Measurements from ENCODE around the gene AKAP1. TPM values are rescaled to one million over a fixed set of nuclear protein-coding genes. Genes with fewer than 3 reads are reported as not detected.
"Not testable (repeated sequence)": the region's sequence is repeated elsewhere in the genome, so short reads cannot be mapped to it uniquely, and the experiment has no call there.

The AKAP1 gene
- total RNA-seq, 1 donor from 2014 or later = 49.1 TPM

DNA sequence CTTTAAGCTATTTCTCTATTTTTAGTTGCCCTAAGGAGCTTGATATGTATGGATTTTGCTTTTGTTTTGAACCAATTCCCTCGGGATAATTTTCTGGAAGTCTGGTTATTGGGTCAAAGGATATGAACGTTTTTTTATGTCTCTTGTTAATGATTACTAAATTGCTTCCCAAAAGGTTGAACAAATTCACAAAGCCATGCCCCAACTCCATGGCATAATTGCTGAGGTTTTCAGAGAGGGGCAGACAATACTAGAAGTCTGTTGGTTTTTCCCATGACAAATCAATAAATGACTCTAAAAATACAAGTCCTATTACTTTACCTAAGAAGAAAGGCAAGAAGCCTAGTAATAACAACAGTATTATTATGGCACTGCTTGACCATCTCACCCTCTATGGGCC lies 11.4 kb upstream of the AKAP1 start:
- DNase-seq (ENCODE audit: low spot score) = no peak

DNA sequence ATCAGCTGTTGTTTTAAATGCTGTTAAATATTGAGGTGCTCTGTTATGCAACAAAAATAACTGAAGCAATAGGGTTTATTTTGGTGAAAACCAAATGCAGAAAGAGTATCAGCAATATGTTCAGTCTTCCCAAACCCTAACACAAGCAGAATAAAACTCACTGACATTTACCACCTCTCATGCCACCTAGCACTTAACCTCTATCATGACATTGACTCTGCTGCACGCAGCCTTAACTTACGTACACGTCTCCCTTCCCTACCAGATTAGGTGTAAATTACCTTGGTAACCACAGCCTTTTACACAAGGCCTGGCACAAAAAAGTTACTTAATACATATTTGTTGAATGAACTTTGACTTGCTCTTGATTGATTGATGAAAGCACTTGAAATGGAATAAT lies 9.9 kb upstream of the AKAP1 start:
- DNase-seq (ENCODE audit: low spot score) = no peak

DNA sequence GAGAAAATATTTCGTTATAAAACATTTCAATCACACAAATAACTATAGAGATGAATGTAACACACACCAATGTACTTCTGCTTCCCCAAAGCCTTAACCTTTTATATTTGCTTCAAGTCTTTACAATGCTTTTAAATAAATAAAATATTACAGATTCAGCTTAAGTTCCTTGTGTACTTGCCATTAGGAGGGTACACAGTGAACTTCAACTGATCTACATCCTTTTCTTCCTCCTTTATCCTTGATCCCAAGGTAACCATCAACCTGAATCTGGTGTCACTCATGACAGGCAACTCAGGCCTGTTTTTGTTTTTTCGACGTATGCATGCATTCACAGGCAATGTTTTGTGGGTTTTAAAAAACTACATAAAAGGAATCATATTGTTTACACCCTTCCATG lies 9.3 kb upstream of the AKAP1 start:
- DNase-seq (ENCODE audit: low spot score) = no peak

DNA sequence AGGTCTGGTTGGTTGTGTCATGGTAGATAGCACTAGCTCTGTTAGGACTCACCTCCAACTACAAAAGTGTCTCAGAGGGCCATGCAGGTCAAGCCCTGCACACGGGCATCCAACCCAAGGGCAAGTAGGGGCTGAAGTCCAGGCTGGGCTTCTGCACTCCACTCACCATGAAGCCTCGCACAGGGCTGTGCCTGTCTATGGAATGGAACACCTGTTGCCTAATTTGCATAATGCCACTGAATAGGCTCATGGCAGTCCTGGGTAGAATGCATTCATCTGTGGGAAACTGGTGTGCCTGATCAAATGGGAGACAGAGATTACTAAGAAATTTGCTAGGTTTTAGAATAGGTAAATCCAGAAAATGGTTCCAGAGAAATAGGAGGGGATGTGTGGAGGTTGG lies 8.0 kb upstream of the AKAP1 start:
- DNase-seq (ENCODE audit: low spot score) = no peak

DNA sequence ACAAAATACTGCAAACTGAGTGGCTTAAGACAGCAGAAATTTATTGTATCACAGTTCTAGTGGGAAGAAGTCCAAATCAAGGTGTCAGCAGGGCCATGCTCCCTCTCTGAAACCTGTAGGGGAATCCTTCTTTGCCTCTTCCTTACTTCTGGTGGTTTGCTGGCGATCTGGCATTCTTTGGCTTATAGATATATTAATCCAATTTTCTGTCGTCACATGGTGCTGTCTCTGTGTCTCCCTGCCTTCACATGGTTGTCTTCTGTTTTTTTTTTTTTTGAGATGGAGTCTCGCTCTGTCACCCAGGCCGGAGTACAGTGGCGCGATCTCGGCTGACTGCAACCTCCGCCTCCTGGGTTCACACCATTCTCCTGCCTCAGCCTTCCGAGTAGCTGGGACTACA lies 6.8 kb upstream of the AKAP1 start:
- no peak for DNase-seq (ENCODE audit: low spot score)

DNA sequence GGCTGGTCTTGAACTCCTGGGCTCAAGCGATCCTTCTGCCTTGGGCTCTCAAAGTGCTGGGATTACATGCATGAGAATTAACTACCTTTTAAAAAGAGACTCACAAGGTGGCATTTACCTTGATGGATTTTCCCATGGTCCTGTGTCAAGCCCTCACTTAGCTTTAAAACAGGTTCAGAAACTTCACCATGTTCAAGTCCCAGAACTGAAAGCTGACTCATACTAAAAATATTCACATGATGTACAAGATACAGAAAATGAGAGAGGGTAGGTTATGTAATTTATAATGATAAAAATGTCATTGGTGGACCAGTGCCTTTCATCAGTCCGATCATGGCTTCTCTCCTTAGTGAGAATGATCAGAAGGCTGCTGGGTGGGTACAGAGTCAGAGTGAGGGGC lies 4.3 kb upstream of the AKAP1 start:
- no peak for DNase-seq (ENCODE audit: low spot score)

DNA sequence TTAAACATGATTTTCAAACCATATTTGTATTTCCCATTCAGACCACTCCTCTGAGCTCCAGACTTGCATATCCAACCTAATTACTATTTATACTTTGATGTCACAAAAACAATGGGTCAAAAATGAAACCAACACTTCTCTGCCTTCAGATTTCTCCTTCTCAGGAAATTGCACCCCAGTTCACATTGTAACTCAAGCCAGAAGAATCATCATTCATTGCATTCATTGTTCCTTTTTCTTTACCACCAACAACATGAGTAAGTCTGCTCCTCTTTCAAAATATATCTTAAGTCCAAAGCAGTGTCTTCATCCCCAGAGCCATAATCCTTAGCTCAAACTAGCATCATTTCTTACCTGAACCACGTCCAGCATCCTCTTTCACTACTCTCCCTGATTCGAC lies 2.6 kb upstream of the AKAP1 start:
- no peak for DNase-seq (ENCODE audit: low spot score)

DNA sequence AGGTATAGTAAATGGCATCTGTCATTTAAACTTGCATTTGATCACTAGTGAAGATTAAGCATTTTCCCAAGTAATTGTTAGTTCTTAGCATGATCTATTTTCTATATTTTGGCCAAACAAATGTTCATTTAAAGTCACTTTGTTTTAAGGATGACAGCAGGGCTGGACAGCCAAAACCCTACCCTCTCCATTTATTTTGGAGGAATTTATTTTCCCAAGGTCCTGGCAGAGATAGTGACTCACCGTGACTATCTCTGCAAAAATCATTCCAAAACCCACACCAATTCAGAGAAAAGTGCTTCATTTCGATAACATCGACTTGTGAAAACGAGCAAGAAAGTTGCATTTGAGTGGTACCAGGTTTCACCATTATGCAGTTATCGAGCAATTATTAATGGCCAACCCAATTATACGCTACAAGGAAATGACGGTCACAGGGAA lies 665 bp upstream of the AKAP1 start:
- no peak for DNase-seq (ENCODE audit: low spot score)

DNA sequence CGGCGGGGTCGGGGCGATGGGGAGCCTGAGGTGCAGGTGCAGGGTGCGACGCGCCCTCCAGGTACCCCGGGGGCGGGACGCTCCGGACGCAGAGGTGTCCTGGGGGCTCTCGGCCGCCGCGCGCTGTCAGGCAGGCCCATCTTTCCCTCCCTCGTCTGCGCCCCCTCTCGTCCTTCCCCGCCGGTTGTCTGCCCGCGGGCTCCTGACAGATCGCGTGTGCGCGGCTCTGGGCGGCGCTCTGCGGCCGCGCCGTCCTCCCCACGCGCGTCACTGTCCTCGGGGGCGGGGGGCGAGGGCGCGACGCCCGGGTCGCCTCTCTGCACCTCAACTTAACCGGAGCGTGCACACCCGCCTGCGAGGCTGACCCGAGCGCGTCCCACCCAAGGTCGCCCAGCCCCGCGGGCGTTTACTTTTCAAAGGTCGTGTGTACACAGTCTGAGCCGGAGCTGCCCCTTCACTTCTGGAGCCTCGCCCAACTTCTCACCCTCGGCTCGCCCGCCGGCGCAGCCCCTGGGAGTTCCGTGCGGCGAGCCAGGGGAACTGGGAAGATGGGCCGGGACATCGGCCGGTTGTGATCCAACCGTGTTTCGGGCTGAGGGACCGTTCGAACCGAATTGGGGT lies 512 bp downstream of the AKAP1 start:
- DNase-seq (ENCODE audit: low spot score) = no peak

DNA sequence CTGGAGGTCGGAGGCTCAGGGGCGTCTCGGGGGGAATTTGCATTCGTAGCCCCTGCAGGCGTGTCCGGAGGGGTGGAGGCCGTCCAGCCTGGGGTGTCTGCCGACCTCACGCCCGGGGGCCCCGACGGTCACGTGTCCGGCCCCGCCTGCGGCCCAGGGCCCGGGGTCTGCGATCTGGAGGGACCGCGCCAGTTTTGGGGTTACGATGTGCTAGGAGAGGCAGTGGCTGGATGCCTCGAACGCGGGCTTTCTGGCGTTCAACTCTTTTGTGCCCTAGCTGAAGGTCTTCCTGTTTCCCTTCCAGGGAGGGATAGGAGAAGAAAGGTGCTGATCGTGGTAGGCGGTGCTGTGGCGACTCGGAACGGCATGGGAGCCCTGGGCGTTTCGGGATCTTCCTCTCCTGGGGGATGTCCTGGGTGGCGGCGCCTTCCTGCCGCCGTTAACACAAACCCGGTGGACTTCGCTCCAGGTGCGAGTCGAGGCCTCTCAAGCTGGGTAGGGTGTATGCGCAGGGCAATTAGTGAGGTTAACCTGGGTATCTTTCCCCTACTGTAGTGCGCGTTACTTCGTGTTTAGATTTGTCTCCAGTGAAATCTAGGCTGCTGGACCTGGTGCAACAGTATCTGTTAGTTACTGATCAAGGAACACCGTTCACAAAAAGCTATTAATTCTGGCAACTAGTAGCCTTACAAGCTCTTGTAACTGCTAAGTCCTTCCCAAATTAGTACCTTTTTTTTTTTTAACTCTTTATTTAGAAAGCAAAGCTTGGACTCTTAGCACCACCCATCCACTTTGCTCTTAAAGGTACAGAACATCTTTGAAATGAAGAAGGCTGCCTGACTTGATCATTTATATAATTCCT lies 1.3 kb downstream of the AKAP1 start:
- no peak for DNase-seq (ENCODE audit: low spot score)

DNA sequence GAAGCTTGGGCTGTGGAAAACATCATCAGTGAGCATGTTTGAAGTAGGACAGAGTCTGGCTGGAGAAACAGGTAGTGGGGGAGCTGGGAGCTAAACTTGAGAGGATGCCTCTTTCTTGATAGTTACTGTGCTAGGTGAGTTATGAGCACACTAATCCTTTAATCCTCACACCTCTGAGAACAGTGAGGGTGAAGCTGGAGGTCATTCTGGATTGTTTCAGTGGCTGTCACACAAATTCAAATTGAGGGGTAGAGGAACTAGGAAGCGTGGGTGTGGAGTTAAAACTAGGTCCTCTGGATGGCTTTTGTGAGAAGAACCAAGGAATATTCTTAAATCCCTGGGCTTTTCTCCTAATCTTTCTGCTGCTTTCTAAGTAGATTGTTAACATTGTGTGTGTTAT lies 3.3 kb downstream of the AKAP1 start:
- no peak for DNase-seq (ENCODE audit: low spot score)

DNA sequence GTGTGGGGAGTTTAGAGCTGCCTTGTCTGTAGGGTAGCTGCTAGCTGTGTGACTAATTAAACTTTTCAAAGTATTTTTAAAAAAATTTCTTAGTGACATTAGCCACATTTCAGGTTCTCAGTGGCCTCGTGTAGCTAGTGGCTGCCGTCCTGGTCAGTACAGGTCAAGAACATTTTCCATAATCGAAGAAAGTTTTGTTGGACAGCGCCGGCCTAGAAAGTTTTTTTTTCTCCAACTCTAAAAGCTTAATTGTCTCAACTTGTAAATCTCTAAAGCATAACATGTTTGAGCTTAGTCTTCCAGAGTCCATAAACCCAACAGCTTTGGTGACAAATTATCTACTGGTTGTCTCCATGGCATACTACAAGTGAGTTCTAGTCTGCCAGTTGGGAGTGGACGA lies 4.3 kb downstream of the AKAP1 start:
- no peak for DNase-seq (ENCODE audit: low spot score)

DNA sequence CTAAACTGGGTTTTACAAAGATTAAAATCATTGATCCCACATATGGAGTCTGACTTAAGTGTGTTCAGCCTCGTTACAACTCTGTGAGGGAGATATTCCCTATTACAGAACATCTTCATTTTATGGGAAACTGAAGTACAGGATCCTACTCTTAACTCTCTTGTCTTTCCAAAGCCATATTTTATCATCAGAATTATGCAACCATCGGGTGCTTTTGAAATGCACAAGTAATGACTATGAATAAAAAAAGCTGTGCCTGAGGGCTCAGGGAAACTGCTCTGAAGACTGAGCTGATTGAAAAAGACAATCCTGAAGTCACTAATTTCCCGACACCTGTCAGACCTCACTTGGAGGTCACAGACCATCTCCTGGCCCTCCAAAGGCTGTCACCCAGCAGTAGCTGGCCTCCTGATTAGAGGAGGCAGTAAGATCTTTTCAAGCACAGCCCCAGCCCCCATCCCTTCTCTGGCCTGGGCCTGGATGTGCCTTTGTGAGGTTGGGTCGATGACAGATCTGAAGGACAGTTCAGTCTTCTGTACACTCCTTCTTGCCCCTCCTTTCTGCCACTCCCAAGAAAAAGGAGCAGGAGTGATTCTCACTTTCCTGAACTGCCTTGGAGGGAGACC lies 5.6 kb downstream of the AKAP1 start:
- DNase-seq (ENCODE audit: low spot score) = no peak

DNA sequence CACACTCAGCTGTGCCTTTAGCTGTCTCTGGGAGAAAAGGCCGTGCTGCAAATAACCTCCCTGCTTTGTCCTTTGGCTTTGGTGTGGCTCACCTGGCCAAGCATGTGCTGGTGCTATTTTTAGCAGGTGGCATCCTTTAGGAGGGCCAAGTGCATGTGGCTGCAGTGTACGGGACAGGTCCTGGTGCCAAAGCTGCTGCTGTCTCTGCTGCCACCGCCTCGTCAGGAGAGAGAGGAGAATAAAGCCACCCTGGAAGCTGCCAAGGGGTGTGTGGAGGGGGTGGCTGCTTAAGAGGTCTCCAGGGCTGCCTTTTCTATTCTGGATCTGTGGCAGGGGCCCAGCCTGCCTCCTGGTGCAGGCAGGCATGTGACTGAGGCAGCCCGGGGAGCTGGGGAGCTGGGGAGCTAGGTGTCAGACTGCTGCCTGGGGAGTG lies 6.2 kb downstream of the AKAP1 start:
- DNase-seq (ENCODE audit: low spot score) = no peak

DNA sequence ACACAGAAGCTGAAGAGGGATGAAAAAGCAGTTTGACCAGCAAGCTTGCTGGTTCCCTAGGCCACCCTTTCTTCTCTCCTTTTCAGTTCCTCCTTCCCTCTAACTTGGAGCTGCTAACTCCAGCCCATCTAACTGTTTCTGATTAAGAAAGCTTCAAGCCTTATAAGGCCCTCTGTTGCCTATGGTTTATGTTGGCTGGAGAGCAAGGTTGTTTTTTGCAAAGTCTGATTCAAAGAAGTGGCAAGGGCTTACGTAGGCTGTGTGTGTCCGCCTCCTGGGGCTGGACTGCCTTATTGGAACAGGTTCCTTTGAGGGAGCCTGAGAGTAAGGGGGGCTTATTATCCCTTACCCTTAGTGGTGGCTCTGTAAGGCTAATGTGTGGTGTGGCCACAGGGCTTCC lies 7.1 kb downstream of the AKAP1 start:
- no peak for DNase-seq (ENCODE audit: low spot score)

DNA sequence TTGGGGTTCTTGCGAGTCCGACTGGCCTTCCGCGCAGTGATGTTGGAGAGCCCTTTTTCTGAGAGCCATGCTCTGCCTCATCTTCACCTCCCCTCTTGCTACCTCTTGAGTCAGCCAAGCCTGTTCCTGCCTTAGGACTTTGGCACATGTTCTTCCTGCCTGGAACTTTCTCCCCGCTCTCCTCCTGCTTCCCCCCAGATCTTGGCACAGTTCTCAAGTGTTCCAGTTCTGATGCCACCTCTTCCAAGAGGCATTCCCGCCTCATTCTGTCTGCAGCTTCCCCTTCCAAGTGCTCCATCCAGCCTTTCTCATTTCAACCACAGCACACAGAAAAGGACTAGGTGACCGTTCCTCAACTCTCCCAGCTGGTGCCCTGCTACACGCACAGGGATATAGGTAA lies 7.7 kb downstream of the AKAP1 start:
- no peak for DNase-seq (ENCODE audit: low spot score)

DNA sequence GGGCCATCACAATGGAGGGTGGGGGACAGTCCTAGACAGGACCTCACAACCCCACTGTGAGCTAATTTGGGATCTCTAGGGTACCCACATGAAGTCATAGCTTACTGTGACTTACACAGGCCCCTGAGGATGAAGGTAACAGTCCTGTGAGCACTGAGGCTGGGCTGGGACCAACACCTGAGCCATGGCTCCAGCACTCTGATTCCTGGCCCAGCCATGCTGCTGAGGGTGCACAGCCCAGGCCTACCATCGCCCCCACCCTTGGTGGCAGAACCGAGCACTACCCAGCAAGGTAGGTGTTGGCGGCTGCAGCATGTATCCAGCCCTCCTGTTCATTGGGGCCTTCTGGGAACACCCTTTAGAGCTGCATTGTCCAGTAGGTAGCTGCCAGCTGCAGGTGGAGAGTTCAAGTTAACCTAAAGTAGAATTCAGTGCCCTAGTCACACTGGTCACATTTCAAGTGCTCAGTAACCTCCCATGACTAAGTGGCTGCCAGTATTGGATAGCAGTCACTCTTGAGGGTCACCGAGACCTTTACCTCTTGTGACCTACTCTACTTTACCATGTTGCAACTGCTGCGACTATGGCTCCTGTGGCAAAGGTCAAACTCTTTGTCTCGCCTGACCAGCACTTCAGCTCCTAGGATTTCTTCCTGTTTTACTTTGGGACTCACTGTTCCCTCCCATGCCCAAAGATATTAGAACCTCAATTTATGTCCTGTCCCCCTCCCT lies 11.6 kb downstream of the AKAP1 start:
- no peak for DNase-seq (ENCODE audit: low spot score)

DNA sequence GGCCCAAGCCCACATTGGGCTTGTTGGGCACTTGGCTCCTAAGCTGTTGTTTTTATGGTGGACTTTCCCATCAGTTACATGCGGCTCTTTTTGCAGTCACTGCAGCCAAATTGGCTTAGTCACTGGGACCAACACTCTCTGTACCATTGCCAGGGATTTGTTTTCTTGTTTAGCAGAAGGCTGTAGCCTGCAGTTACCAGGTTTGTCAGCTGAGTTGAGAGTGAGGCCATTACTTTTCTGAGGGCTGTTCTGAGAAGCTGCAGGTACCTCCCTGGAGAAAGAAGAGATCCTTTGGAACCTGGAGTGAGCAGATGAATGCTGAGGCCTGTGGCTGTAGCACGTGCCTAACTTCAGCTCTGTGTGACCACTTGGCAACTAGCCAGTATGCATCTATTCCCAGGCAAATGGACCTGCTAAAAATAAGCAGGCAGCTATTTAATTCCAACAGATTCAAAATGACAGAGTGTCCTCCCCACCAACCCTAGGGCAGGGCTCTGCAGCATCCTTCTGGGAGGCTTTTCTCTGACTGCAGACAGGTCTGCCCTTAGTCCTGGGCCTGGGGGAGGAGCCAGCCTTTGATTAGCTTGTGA lies 12.9 kb downstream of the AKAP1 start:
- DNase-seq (ENCODE audit: low spot score) = no peak

DNA sequence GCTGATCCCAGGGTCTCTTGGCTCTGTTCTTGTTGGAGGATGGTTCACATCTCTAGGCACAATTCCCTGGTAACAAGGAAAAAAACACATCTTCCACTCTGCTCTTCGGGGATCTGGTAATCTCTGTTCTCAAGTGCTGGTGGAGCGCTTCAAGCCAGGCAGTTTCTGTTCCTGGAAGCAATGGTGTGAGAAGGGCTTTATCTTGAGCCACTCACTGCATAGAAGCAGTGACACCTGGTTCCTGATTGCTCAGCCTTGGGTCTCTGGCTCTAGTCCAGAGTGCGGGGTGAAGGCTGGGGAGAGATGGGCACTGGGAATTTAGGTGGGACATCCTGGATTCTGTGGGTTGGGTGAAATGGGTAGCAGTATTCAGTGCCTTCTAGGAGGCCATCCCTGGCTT lies 14.1 kb downstream of the AKAP1 start:
- no peak for DNase-seq (ENCODE audit: low spot score)

DNA sequence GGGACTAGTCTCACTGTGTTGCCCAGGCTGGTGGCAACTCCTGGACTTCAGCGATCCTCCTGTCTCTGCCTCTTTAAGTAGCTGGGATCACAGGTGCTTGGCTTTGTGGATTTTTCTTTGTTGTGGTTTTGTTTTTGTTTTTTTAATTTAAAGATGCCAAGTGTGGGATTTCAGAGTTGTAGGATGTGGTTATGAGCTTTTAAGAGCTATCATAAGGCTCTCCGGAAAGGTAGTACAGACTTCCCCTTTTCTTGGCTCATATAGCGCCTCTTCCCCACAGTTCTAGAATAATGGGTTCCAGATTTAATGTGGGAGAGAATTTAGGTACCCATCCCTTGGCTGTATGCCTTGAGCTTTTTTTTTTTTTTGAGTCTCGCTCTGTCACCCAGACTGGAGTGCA lies 17.1 kb downstream of the AKAP1 start:
- DNase-seq (ENCODE audit: low spot score) = no peak

DNA sequence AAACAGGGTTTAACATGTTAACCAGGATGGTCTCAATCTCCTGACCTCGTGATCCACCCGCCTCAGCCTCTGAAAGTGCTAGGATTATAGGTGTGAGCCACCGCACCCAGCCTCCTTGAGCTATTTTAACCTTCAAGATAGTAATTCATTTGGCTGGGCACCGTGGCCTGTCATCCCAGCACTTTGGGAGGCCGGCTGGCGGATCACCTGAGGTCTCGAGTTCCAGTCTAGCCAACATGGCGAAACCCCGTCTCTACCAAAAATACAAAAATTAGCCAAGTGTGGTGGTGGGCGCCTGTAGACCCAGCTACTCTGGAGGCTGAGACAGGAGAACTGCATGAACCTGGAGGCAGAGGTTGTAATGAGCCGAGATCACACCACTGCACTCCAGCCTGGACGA lies 17.6 kb downstream of the AKAP1 start:
- DNase-seq (ENCODE audit: low spot score) = not testable (repeated sequence)
